OCI-LY3 (cell line): ENCODE data around the gene ITIH5.

Experiments
- H2AFZ ChIP-seq: fragments of 200-600, 300-600 bp; shearing (Covaris generic); 2 replicates; pipeline ENCODE4 v1.6.0; 2014; ENCODE audit warnings: antibody characterized with exemption, low read depth, low read length
- H3K27ac ChIP-seq: fragments of 200-600, 300-600 bp; sonication (generic); 2 replicates; pipeline ENCODE4 v1.5.1; 2014; ENCODE audit warnings: mild to moderate bottlenecking, low read length, moderate library complexity, mixed read lengths
- H3K27me3 ChIP-seq: fragments of 200-600, 300-600 bp; sonication (generic); 2 replicates; pipeline ENCODE4 v1.6.1; 2014; ENCODE audit warnings: low read depth, low read length, mixed read lengths
- H3K36me3 ChIP-seq: fragments of 200-600, 300-600 bp; sonication (generic); replicated peaks from 2 replicates; pipeline ENCODE3; 2014; ENCODE audit warnings: low read depth, low read length, mixed read lengths
- H3K4me1 ChIP-seq: fragments of 300-600, 200-600 bp; sonication (generic); 2 replicates; pipeline ENCODE4 v1.6.1; 2014; ENCODE audit warnings: low read length, mixed read lengths
- H3K4me2 ChIP-seq: fragments of 200-600, 300-600 bp; sonication (generic); 2 replicates; pipeline ENCODE4 v1.6.1; 2014; ENCODE audit warnings: low read length, mixed read lengths
- H3K4me3 ChIP-seq: fragments of 300-600, 200-600 bp; sonication (generic); 2 replicates; pipeline ENCODE4 v1.5.1; 2014; ENCODE audit warnings: antibody characterized with exemption, mild to moderate bottlenecking, low read length, moderate library complexity
- H3K79me2 ChIP-seq: fragments of 300-600, 200-600 bp; shearing (Covaris generic); 2 replicates; pipeline ENCODE4 v1.6.1; 2014; ENCODE audit warnings: mild to moderate bottlenecking, low read length, mixed read lengths
- H3K9ac ChIP-seq: fragments of 300-600, 200-600 bp; shearing (Covaris generic); 2 replicates; pipeline ENCODE4 v1.6.0; 2014; ENCODE audit warnings: mild to moderate bottlenecking, low read length, moderate library complexity
- H3K9me3 ChIP-seq: fragments of 200-600, 300-600 bp; shearing (Covaris generic); 2 replicates; pipeline ENCODE4 v1.6.1; 2014; ENCODE audit warnings: low read length, mixed read lengths; ENCODE audit not compliant: insufficient read depth
- H4K20me1 ChIP-seq: fragments of 200-600, 300-600 bp; sonication (generic); 2 replicates; pipeline ENCODE4 v1.6.1; 2016; ENCODE audit warnings: low read length, mixed read lengths; ENCODE audit not compliant: insufficient read depth
- CTCF ChIP-seq: fragments of 200-600, 300-600 bp; sonication (generic); IDR thresholded peaks from 2 replicates; pipeline ENCODE4 v1.5.1; 2014; ENCODE audit warnings: antibody characterized with exemption, low read length, low read depth
- EZH2phosphoT487 ChIP-seq: fragments of 200-600 bp; shearing (Covaris generic); IDR thresholded peaks from 2 replicates; pipeline ENCODE4 v1.6.1; 2018; ENCODE audit warnings: antibody characterized with exemption, mixed run types, low read depth

Gene ITIH5

GRCh38 chr10:7519351-7519750 is 147.4 kb downstream of the ITIH5 start:
- TF ChIP-seq EZH2phosphoT487 (no peak), CTCF (no peak)
- Histone ChIP-seq H3K27ac (no peak overlapping the region), H3K36me3 (no peaks in the 10 kb centered on the region), H3K9ac (no peak overlapping the region), H4K20me1 (no peaks in the 10 kb centered on the region), H3K9me3 (no peaks in the 10 kb centered on the region), H3K4me1 (peaks cover 7% of the 10 kb centered on the region), H3K4me3 (no peak overlapping the region), H2AFZ (no peak overlapping the region), H3K79me2 (no peaks in the 10 kb centered on the region), H3K27me3 (no peaks in the 10 kb centered on the region), H3K4me2 (no peak overlapping the region)

- H4K20me1 ChIP-seq: no peaks in the 10 kb centered on the region
- no peaks in the 10 kb centered on the region for H3K36me3 ChIP-seq
- H3K4me3 ChIP-seq: no peak overlapping the region
- H2AFZ ChIP-seq: no peak overlapping the region
- H3K79me2 ChIP-seq: no peaks in the 10 kb centered on the region
- TF ChIP-seq CTCF (no peak), EZH2phosphoT487 (no peak)
- no peak overlapping the region for H3K9ac ChIP-seq
- H3K4me2 ChIP-seq: no peak overlapping the region
- peaks cover 7% of the 10 kb centered on the region for H3K4me1 ChIP-seq
- H3K27me3 ChIP-seq: no peaks in the 10 kb centered on the region
- H3K9me3 ChIP-seq: no peaks in the 10 kb centered on the region
- H3K27ac ChIP-seq: no peak overlapping the region
Observed at GRCh38 chr10:7518693-7519092, 148.1 kb downstream of the ITIH5 start.

- Histone ChIP-seq H3K4me1 (peaks cover under 1% of the 10 kb centered on the region), H3K27ac (no peak overlapping the region), H4K20me1 (no peaks in the 10 kb centered on the region), H3K4me3 (no peak overlapping the region), H3K36me3 (no peaks in the 10 kb centered on the region), H3K9ac (no peak overlapping the region), H2AFZ (no peak overlapping the region), H3K4me2 (no peak overlapping the region), H3K79me2 (no peaks in the 10 kb centered on the region), H3K9me3 (no peaks in the 10 kb centered on the region), H3K27me3 (no peaks in the 10 kb centered on the region)
- TF ChIP-seq EZH2phosphoT487 (no peak), CTCF (no peak)
Observed at GRCh38 chr10:7515439-7515838, 151.3 kb downstream of the ITIH5 start.

GRCh38 chr10:7513936-7514335 is 152.8 kb downstream of the ITIH5 start:
- Histone ChIP-seq H3K4me2 (no peak overlapping the region), H3K9me3 (no peaks in the 10 kb centered on the region), H3K27ac (no peak overlapping the region), H3K79me2 (no peaks in the 10 kb centered on the region), H3K36me3 (no peaks in the 10 kb centered on the region), H3K4me3 (no peak overlapping the region), H2AFZ (no peak overlapping the region), H3K4me1 (no peaks in the 10 kb centered on the region; the same call in 1 of the 2 replicates), H3K9ac (no peak overlapping the region), H3K27me3 (no peaks in the 10 kb centered on the region), H4K20me1 (no peaks in the 10 kb centered on the region)
- TF ChIP-seq EZH2phosphoT487 (no peak), CTCF (no peak)
